Skeletal muscle satellite cell (primary cell): ENCODE measurements around the gene MTCL1.

Source experiments
- H3K27me3 ChIP-seq: 2 replicates; pipeline ENCODE4 v1.7.0; 2013; ENCODE audit warnings: low read length; ENCODE audit not compliant: control insufficient read depth, insufficient read depth
- H3K36me3 ChIP-seq: 2 replicates; pipeline ENCODE4 v1.7.0; 2013; ENCODE audit warnings: mild to moderate bottlenecking, control low read depth, low read length; ENCODE audit not compliant: insufficient read depth
- H3K4me1 ChIP-seq: 2 replicates; pipeline ENCODE4 v1.7.0; 2013; ENCODE audit warnings: low read length; ENCODE audit not compliant: control insufficient read depth, insufficient read depth
- H3K4me2 ChIP-seq: 2 replicates; pipeline ENCODE4 v1.7.0; 2013; ENCODE audit warnings: mild to moderate bottlenecking, low read length
- H3K4me3 ChIP-seq: 2 replicates; pipeline ENCODE4 v1.7.0; 2013; ENCODE audit warnings: low read length
- H3K9ac ChIP-seq: 2 replicates; pipeline ENCODE4 v1.7.0; 2013; ENCODE audit warnings: mild to moderate bottlenecking, low read depth, low read length, moderate library complexity
- H3K9me3 ChIP-seq: replicated peaks from 2 replicates; pipeline ENCODE4 v1.7.0; 2013; ENCODE audit warnings: mild to moderate bottlenecking, control low read depth, low read length

The MTCL1 gene

DNA sequence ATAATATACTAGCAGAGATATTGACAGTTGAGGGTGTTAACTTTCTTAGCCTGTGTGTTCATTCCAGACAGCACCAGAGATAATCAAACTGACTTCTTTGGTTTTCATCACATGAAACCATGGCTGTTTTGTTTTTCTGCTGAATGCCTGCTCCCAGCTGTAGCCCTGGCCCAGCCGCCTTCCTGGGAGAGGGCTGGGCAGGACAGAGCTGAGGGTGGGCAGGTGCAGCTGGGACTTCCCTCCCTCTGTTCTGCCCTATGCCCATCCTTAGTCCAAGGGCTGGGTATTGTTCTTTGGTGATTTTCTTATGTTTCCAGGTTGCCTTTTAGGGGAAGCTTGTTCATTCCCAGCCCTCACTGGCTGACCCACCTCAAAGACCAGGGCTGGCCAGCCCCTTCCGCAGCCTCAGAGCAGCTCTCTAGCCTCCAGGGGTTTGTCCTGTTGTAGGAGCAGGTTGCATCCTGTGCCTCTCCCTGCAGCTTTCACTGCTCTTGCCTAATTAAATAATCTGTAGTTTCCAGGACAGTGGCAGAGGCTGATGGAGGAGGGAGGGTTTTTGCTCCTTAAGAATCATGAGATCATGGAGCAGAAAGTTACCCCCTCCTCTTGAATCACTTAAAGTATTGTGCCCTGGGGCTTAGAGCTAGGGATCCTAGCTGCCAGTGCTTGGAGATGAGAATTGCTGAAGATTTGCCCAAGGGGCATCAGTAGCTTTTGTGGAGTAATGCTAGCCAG is 61.4 kb downstream of the MTCL1 start:
- Histone ChIP-seq H3K9me3 (no peaks in the 10 kb centered on the region), H3K36me3 (peaks cover 10% of the 10 kb centered on the region), H3K9ac (no peak overlapping the region), H3K4me1 (no peaks in the 10 kb centered on the region), H3K4me3 (no peak overlapping the region), H3K27me3 (no peaks in the 10 kb centered on the region), H3K4me2 (no peak overlapping the region)

DNA sequence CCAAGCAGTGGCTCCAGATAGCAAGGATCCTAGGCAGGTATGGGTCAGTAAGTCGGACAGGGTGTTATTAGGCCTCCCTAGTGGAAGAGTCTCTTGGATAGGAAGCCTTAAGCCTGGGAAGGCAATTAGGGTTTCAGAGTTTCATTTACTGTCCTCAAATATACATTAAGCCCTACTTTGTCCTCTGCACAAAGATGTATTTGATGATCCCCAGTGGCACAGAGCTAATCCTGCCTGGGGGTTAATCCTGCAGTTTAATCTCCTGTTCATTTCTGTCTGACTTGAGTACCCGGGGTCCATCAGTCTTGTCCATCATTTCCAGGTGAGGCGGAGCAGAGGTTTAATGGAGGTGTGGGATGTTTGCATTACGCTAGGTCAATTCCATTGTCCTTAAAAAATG is 62.0 kb downstream of the MTCL1 start:
- no peak overlapping the region for H3K4me2 ChIP-seq
- no peaks in the 10 kb centered on the region for H3K27me3 ChIP-seq
- H3K4me3 ChIP-seq: no peak overlapping the region
- H3K9ac ChIP-seq: no peak overlapping the region
- peaks cover 8% of the 10 kb centered on the region for H3K36me3 ChIP-seq
- no peaks in the 10 kb centered on the region for H3K9me3 ChIP-seq
- no peaks in the 10 kb centered on the region for H3K4me1 ChIP-seq

DNA sequence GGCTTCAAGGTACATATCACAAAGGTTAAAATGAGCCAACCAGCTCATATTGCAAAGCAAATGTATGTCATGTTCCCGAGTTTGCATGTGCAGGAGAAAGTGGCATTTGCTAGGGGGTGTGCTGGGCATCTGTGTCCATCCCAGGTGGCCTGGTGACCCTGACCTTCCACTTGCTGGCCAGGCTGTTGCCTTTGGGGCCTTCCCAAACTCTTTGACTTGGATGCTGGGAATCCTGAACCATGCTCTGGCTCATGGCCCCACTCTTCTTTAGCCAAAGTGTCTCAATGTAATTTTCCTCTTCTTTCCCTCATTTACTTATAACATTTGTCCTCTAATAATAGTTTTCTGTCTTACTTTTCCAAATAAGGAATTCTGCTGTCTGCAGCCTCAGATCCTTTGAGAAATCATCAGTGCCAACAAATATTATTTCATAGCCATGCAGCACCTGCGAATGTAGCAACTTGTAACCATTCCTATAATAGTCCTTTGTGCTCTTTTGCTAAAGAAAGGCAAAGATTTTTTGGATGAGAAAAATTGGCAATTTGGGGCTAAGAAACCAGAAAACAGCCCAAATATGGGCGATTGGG is 64.2 kb downstream of the MTCL1 start:
- no peak overlapping the region for H3K4me2 ChIP-seq
- H3K27me3 ChIP-seq: no peaks in the 10 kb centered on the region
- no peaks in the 10 kb centered on the region for H3K4me1 ChIP-seq
- H3K4me3 ChIP-seq: no peak overlapping the region
- H3K9ac ChIP-seq: no peak overlapping the region
- H3K36me3 ChIP-seq: no peaks in the 10 kb centered on the region
- no peaks in the 10 kb centered on the region for H3K9me3 ChIP-seq

DNA sequence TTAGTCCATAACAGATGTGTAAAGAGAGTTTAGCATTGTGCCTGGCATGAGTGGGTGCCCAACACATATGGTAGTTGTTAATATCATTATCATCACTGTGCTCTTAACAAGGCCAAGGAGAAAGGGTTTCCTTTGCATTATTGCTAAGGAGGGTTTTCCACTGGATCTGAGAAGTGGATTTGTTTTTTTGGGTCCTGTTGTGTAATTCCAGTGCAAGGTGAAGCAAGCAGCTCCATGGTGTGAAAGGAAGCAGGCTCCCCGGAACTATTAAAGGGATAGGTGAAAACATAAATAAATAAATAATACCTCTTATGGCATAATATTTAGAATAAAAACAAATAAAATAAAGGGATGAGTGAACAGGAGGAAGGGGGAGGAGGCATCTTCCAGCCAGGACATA is 65.3 kb downstream of the MTCL1 start:
- Histone ChIP-seq H3K9ac (no peak overlapping the region), H3K36me3 (no peaks in the 10 kb centered on the region), H3K4me3 (no peak overlapping the region), H3K27me3 (no peaks in the 10 kb centered on the region), H3K4me1 (no peaks in the 10 kb centered on the region), H3K4me2 (no peak overlapping the region), H3K9me3 (no peaks in the 10 kb centered on the region)

DNA sequence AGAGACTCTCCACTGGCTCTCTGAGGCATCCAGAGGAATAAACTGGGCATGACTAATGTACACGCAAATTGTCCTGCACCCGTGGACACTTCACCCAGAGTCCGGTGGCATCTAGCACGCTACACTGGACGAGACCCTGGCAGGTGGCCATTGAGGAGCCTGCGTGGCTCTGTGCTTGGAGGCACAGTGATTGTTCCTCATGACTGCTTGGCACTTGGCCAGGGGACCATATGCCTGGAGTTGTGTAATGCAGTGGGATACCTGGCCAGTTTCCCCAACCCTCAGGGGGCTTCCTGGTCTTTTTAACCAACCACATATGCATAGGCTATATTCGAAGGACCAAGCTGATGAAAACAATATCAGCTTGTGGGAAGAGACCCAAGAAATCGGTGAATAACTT is 66.6 kb downstream of the MTCL1 start:
- no peak overlapping the region for H3K9ac ChIP-seq
- no peak overlapping the region for H3K4me2 ChIP-seq
- H3K4me1 ChIP-seq: no peaks in the 10 kb centered on the region
- no peaks in the 10 kb centered on the region for H3K36me3 ChIP-seq
- no peak overlapping the region for H3K4me3 ChIP-seq
- no peaks in the 10 kb centered on the region for H3K9me3 ChIP-seq
- no peaks in the 10 kb centered on the region for H3K27me3 ChIP-seq

DNA sequence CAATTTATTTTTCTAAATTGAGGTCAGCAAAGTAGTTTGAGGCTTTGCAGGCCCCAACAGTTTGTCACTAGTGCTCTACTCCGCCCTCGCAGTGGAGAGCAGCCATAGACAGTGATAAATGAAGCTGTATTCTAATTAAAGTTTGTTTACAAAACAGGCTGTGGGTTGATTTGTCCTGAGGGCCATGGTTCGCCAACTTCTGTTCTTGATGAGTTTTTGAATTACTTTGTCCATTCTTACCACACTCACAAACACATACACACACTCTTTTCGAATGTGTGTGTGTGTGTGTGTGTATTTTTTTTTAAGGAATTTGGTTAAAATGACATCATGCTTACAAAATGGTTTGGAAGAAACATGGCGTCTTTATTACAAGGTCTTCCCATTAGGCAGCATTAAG is 68.6 kb downstream of the MTCL1 start:
- H3K27me3 ChIP-seq: no peaks in the 10 kb centered on the region
- no peak overlapping the region for H3K4me2 ChIP-seq
- H3K9me3 ChIP-seq: no peaks in the 10 kb centered on the region
- no peaks in the 10 kb centered on the region for H3K4me1 ChIP-seq
- H3K9ac ChIP-seq: no peak overlapping the region
- H3K36me3 ChIP-seq: peaks cover 3% of the 10 kb centered on the region
- no peak overlapping the region for H3K4me3 ChIP-seq

DNA sequence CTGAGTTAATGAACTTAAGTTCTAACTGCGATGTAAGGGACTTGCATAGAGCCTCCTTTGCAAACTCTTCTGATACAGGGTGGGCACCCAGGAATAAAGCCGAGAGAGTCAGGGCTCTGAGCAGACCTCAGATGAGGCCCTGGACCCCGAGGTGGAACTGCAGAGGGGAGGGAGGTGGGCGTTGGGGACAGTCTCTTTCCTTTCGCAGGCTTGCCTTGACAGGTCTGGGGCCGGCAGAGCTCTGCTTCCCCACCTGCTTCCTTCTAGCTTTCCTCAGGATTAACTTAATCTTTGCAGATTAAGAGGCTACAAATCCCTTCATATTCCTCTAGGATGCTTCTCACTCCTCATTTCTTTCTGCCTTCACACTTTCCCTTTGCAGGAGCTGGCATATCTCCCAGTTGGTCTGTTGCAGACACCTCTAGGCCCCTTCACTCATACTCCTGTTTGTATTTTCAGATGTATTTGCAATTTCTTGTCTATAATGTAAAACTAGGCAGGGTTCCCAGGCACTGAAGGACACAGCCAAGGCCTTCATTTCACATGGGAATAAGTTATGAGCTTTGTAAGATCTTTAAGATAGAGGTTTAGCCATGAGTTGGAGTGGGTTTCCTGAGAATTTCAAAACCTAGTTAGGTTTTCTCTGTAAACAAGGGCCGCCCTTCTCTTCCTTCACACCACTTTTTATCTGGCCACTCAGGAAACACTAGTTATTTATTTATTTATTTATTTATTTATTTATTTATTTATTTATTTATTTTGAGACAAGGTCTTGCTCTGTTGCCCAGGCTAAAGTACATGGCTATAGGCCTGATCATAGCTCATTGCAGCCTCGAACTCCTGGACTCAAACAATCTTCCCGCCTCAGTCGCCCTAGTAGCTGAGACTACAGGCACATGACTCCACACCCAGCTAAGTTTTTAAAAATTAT is 70.9 kb downstream of the MTCL1 start:
- H3K9ac ChIP-seq: no peak overlapping the region
- H3K4me1 ChIP-seq: no peaks in the 10 kb centered on the region
- no peak overlapping the region for H3K4me2 ChIP-seq
- H3K36me3 ChIP-seq: peaks cover 15% of the 10 kb centered on the region
- no peaks in the 10 kb centered on the region for H3K27me3 ChIP-seq
- no peak overlapping the region for H3K4me3 ChIP-seq
- no peaks in the 10 kb centered on the region for H3K9me3 ChIP-seq

DNA sequence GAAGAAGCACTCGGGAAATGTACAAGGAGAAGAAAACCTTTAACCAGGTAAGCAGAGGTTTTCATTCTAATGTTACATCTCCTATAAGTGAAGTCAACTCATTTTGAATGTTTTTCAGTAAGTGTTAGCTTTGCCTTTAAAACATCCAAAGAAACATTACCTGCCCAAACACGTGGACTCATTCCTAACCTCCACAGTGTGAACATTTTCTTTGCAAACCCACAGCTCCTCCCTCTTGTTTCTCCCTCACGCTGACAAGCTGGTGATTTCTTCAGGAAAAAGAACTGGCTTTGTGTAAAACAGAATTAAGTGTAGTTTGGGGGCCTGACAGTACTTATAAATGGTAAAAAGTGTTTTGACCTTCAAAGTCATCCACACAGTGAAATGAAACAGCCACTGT is 72.5 kb downstream of the MTCL1 start:
- Histone ChIP-seq H3K4me3 (no peak overlapping the region), H3K4me2 (no peak overlapping the region), H3K4me1 (no peaks in the 10 kb centered on the region), H3K36me3 (peaks cover 15% of the 10 kb centered on the region), H3K9me3 (no peaks in the 10 kb centered on the region), H3K9ac (no peak overlapping the region), H3K27me3 (no peaks in the 10 kb centered on the region)

DNA sequence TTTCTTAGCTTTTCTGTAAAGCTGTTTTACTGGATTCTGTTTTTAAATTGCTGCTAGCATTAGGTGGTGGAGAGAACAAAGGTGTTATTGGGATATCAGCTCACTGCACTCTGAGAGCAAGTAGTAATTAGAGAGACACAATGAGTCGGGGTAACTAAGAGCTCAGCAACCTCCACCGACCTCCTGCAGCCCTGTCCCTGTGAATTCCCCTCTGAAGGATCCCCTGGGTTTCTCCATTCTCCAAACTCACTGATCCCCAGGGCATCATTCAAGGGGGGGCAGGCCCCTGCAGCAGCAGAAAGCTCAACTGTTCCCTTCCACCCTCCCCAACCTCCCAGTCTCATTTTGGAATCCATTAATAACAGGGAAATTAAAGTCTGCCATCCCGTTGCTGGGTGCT is 73.0 kb downstream of the MTCL1 start:
- no peak overlapping the region for H3K4me2 ChIP-seq
- no peaks in the 10 kb centered on the region for H3K27me3 ChIP-seq
- H3K36me3 ChIP-seq: peaks cover 15% of the 10 kb centered on the region
- no peak overlapping the region for H3K4me3 ChIP-seq
- no peaks in the 10 kb centered on the region for H3K9me3 ChIP-seq
- no peaks in the 10 kb centered on the region for H3K4me1 ChIP-seq
- H3K9ac ChIP-seq: no peak overlapping the region

DNA sequence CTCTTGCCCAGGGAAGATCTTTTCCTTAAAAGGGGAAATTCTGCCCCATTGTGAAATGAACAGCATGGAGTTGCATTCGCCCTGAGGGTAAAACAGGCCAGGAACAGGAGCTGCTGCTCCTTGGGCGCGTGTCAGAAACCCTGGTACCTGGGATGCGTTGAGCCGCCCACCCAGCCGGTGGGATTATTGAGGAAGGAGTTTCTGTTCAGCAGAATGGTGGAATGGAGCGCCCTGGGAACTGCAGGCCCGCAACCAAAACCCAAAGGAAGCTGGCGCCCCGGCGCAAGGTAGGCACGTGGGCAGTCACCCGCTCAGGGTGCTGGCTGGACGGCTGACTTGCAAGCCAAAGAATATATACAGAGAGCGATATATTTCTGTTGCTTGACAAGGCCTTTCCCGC is 73.5 kb downstream of the MTCL1 start:
- no peaks in the 10 kb centered on the region for H3K9me3 ChIP-seq
- no peak overlapping the region for H3K4me3 ChIP-seq
- no peak overlapping the region for H3K9ac ChIP-seq
- no peaks in the 10 kb centered on the region for H3K27me3 ChIP-seq
- peaks cover 19% of the 10 kb centered on the region for H3K36me3 ChIP-seq
- H3K4me2 ChIP-seq: no peak overlapping the region
- no peaks in the 10 kb centered on the region for H3K4me1 ChIP-seq

DNA sequence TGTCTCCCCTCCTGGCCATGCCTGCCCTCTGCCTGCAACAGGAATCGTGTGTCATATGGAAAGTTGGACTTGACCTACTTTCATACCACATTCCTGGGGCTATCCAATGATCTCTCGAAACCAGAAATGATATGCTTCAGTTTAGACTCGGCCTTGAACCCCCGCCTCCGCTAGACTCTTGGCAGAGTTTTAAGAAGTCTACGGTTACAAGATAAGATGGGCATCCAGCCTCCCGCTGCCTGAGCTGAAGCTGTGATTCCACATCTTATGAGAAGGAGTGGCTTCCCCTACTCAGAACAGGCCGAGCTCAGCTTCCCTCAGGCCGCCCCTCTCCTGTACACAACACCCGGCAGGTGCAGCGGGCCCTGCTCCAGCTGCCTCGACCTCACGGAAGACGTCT is 73.9 kb downstream of the MTCL1 start:
- Histone ChIP-seq H3K4me1 (no peaks in the 10 kb centered on the region), H3K4me2 (no peak overlapping the region), H3K36me3 (peaks cover 20% of the 10 kb centered on the region), H3K9ac (no peak overlapping the region), H3K9me3 (no peaks in the 10 kb centered on the region), H3K4me3 (no peak overlapping the region), H3K27me3 (no peaks in the 10 kb centered on the region)
